HepG2 (cell line): ENCODE data around the gene UCKL1. TPM values are rescaled to one million over a fixed set of nuclear protein-coding genes. Genes with fewer than 3 reads are reported as not detected.

Experiments
- CCDC6 ChIP-seq: sonication (generic); formaldehyde crosslinking; IDR thresholded peaks from 2 replicates; pipeline ENCODE4 v1.8.1; 2022; ENCODE audit warnings: mild to moderate bottlenecking, missing genetic modification reagents, moderate library complexity
- ELF3 ChIP-seq: IDR thresholded peaks from 2 replicates; pipeline ENCODE4 v1.6.1; 2016; ENCODE audit warnings: missing genetic modification reagents, missing compliant biosample characterization
- ESRRA ChIP-seq: sonication (generic); formaldehyde crosslinking; IDR thresholded peaks from 2 replicates; pipeline ENCODE4 v1.5.1; 2020; ENCODE audit warnings: mild to moderate bottlenecking, low read depth, missing genetic modification reagents
- FOXJ3 ChIP-seq: sonication (generic); formaldehyde crosslinking; IDR thresholded peaks from 2 replicates; pipeline ENCODE4 v1.4.0; 2020; ENCODE audit warnings: missing genetic modification reagents, mild to moderate bottlenecking, borderline replicate concordance
- HCFC1 ChIP-seq: fragments of 150-350 bp; IDR thresholded peaks from 2 replicates; pipeline ENCODE4 v1.6.1; 2014; ENCODE audit warnings: low read depth, low read length
- HNF4A ChIP-seq: sonication (generic); formaldehyde crosslinking; IDR thresholded peaks from 2 replicates; pipeline ENCODE4 v1.4.0; 2020; ENCODE audit warnings: missing genetic modification reagents
- NAIF1 ChIP-seq: sonication (generic); formaldehyde crosslinking; IDR thresholded peaks from 2 replicates; pipeline ENCODE4 v1.5.0; 2020; ENCODE audit warnings: mild to moderate bottlenecking, missing genetic modification reagents, borderline replicate concordance
- PHF8 ChIP-seq: sonication (generic); formaldehyde crosslinking; IDR thresholded peaks from 2 replicates; pipeline ENCODE4 v1.5.0; 2020; ENCODE audit warnings: missing genetic modification reagents
- RBM39 ChIP-seq: fragments of 200-400 bp; formaldehyde crosslinking; IDR thresholded peaks from one replicate; pipeline ENCODE4 v1.6.1; 2018; ENCODE audit warnings: antibody characterized with exemption, mild to moderate bottlenecking, low read depth, low read length; ENCODE audit not compliant: poor library complexity, severe bottlenecking
- ZNF143 ChIP-seq: sonication (generic); formaldehyde crosslinking; IDR thresholded peaks from 2 replicates; pipeline ENCODE4 v1.4.0; 2020; ENCODE audit warnings: missing genetic modification reagents
- ZNF441 ChIP-seq: sonication (generic); formaldehyde crosslinking; IDR thresholded peaks from 2 replicates; pipeline ENCODE4 v1.7.0; 2021; ENCODE audit warnings: missing genetic modification reagents, borderline replicate concordance
- ZNF550 ChIP-seq: sonication (generic); formaldehyde crosslinking; IDR thresholded peaks from 2 replicates; pipeline ENCODE4 v1.4.0; 2020; ENCODE audit warnings: mild to moderate bottlenecking, missing genetic modification reagents, borderline replicate concordance
- ZNF780A ChIP-seq: sonication (generic); formaldehyde crosslinking; IDR thresholded peaks from 2 replicates; pipeline ENCODE4 v1.8.0; 2022; ENCODE audit warnings: mild to moderate bottlenecking, missing genetic modification reagents, moderate library complexity
- polyA plus RNA-seq, 8 experiments: library from polyadenylated mRNA; depleted of rRNA in 3 of 8; stranded (reverse) in 7 of 8; unstranded in 1 of 8; fragments of >200 nt; fragmentation: Illumina TruSeq in 4 of 8; extraction: Trizol in 4 of 8; gene quantifications; 2 replicates each; pipeline versions ENCODE4 v1.2.1 to v1.2.3, GENCODE V29; 2011 to 2016; ENCODE audit warnings: low read depth in 4 of 8, missing spikeins in 1 of 8, mixed read lengths in 1 of 8; ENCODE audit not compliant: insufficient read depth in 1 of 8
- total RNA-seq, 5 experiments: library from RNA; depleted of rRNA; stranded (reverse); fragments of >200 nt; fragmentation: Illumina TruSeq; extraction: Trizol; gene quantifications; 2 replicates each; pipeline ENCODE4 v1.2.3, GENCODE V29; 2016; ENCODE audit warnings: low read depth in 1 of 5
- TF ChIP-seq, protein P1 (sequence below): sonication (generic); formaldehyde crosslinking; conservative IDR thresholded peaks from 2 replicates; pipeline ENCODE4 v1.4.0; 2020; ENCODE audit warnings: missing genetic modification reagents
- TF ChIP-seq, protein P2 (sequence below): sonication (generic); formaldehyde crosslinking; IDR thresholded peaks from 2 replicates; pipeline ENCODE4 v1.4.0; 2020; ENCODE audit warnings: low read depth, missing genetic modification reagents
- TF ChIP-seq, protein P3 (sequence below): sonication (generic); formaldehyde crosslinking; IDR thresholded peaks from 2 replicates; pipeline ENCODE4 v1.5.0; 2020; ENCODE audit warnings: missing genetic modification reagents, mild to moderate bottlenecking, borderline replicate concordance
- TF ChIP-seq, protein P4 (sequence below): sonication (generic); formaldehyde crosslinking; IDR thresholded peaks from 2 replicates; pipeline ENCODE4 v1.5.1; 2020; ENCODE audit warnings: missing genetic modification reagents, mild to moderate bottlenecking, borderline replicate concordance
- TF ChIP-seq, protein P5 (sequence below): sonication (generic); formaldehyde crosslinking; IDR thresholded peaks from 2 replicates; pipeline ENCODE4 v1.8.0; 2022; ENCODE audit warnings: missing genetic modification reagents, mild to moderate bottlenecking, inconsistent platforms, borderline replicate concordance

The UCKL1 gene
- total and polyA plus RNA-seq, 2 of the 13 experiments (the other 11 are each of a cell fraction or from before 2014, with no cell fraction given), result 50.2 to 126 TPM

DNA sequence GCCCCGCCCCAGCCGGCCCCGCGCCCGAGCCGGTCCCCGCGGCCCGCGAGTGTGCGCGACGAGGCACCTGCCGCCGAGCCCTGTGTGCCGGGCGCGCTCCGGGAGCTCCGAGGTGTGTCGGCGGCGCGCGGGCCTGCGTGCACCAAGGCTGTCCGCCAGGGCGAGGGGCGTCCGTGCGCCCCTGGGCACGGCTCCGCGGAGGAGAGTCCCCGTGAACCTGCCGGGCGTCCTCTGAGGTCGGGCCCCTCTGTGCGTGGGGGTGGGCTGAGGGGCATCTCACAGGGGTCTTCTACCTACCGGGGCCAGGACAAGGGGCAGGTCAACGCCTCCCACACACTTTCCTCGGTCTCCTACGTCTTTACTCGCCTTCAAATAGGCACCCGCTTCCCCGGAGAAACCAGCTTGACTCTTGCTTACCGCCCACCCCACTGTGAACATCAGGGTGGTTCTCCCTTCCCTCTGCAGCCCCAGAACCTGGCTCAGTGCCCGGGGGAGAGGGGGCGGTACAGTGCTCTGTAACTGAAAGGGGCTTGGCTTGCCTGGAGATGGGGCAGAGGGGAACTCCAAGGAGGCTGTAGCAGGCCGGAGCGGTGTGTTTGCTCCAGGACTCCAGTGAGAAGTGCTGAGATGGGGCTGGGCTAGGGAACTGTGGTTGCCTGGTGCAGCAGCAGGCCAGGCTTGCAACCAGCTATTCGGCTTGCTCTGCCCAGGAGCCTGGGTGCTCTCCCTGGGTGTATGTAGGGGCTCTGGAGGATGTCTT is 23.5 kb upstream of the UCKL1 start, which contains the start of gene SAMD10 (continued):
- TF ChIP-seq, protein P1, sequence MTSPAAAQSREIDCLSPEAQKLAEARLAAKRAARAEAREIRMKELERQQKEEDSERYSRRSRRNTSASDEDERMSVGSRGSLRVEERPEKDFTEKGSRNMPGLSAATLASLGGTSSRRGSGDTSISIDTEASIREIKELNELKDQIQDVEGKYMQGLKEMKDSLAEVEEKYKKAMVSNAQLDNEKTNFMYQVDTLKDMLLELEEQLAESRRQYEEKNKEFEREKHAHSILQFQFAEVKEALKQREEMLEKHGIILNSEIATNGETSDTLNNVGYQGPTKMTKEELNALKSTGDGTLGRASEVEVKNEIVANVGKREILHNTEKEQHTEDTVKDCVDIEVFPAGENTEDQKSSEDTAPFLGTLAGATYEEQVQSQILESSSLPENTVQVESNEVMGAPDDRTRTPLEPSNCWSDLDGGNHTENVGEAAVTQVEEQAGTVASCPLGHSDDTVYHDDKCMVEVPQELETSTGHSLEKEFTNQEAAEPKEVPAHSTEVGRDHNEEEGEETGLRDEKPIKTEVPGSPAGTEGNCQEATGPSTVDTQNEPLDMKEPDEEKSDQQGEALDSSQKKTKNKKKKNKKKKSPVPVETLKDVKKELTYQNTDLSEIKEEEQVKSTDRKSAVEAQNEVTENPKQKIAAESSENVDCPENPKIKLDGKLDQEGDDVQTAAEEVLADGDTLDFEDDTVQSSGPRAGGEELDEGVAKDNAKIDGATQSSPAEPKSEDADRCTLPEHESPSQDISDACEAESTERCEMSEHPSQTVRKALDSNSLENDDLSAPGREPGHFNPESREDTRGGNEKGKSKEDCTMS (CRISPR knock-in tag), result no peak
- TF ChIP-seq ELF3 (CRISPR knock-in tag) (peak; percentile 23; the same call in 1 of the 2 replicates), NAIF1 (no peak), RBM39 (no peak), ZNF143 (CRISPR knock-in tag) (peak; percentile 13; the same call in 1 of the 2 replicates), ZNF780A (CRISPR knock-in tag) (0 out of 2 replicates have a peak, but pooled peaks have one; percentile 48), PHF8 (CRISPR knock-in tag) (peak; percentile 67; the same call in 1 of the 2 replicates), HNF4A (CRISPR knock-in tag) (no peak), HCFC1 (no peak), ZNF550 (peak; percentile 90; the same call in 1 of the 2 replicates), ESRRA (CRISPR knock-in tag) (no peak), FOXJ3 (CRISPR knock-in tag) (no peak), ZNF441 (CRISPR knock-in tag) (no peak), CCDC6 (CRISPR knock-in tag) (no peak; the same call in 1 of the 2 replicates)
- TF ChIP-seq, protein P2, sequence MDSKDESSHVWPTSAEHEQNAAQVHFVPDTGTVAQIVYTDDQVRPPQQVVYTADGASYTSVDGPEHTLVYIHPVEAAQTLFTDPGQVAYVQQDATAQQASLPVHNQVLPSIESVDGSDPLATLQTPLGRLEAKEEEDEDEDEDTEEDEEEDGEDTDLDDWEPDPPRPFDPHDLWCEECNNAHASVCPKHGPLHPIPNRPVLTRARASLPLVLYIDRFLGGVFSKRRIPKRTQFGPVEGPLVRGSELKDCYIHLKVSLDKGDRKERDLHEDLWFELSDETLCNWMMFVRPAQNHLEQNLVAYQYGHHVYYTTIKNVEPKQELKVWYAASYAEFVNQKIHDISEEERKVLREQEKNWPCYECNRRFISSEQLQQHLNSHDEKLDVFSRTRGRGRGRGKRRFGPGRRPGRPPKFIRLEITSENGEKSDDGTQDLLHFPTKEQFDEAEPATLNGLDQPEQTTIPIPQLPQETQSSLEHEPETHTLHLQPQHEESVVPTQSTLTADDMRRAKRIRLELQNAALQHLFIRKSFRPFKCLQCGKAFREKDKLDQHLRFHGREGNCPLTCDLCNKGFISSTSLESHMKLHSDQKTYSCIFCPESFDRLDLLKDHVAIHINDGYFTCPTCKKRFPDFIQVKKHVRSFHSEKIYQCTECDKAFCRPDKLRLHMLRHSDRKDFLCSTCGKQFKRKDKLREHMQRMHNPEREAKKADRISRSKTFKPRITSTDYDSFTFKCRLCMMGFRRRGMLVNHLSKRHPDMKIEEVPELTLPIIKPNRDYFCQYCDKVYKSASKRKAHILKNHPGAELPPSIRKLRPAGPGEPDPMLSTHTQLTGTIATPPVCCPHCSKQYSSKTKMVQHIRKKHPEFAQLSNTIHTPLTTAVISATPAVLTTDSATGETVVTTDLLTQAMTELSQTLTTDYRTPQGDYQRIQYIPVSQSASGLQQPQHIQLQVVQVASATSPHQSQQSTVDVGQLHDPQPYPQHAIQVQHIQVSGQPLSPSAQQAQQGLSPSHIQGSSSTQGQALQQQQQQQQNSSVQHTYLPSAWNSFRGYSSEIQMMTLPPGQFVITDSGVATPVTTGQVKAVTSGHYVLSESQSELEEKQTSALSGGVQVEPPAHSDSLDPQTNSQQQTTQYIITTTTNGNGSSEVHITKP (CRISPR knock-in tag), result no peak
- TF ChIP-seq, protein P3, sequence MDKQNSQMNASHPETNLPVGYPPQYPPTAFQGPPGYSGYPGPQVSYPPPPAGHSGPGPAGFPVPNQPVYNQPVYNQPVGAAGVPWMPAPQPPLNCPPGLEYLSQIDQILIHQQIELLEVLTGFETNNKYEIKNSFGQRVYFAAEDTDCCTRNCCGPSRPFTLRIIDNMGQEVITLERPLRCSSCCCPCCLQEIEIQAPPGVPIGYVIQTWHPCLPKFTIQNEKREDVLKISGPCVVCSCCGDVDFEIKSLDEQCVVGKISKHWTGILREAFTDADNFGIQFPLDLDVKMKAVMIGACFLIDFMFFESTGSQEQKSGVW, result no peak
- TF ChIP-seq, protein P4, sequence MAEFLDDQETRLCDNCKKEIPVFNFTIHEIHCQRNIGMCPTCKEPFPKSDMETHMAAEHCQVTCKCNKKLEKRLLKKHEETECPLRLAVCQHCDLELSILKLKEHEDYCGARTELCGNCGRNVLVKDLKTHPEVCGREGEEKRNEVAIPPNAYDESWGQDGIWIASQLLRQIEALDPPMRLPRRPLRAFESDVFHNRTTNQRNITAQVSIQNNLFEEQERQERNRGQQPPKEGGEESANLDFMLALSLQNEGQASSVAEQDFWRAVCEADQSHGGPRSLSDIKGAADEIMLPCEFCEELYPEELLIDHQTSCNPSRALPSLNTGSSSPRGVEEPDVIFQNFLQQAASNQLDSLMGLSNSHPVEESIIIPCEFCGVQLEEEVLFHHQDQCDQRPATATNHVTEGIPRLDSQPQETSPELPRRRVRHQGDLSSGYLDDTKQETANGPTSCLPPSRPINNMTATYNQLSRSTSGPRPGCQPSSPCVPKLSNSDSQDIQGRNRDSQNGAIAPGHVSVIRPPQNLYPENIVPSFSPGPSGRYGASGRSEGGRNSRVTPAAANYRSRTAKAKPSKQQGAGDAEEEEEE (CRISPR knock-in tag), result no peak
- TF ChIP-seq, protein P5, sequence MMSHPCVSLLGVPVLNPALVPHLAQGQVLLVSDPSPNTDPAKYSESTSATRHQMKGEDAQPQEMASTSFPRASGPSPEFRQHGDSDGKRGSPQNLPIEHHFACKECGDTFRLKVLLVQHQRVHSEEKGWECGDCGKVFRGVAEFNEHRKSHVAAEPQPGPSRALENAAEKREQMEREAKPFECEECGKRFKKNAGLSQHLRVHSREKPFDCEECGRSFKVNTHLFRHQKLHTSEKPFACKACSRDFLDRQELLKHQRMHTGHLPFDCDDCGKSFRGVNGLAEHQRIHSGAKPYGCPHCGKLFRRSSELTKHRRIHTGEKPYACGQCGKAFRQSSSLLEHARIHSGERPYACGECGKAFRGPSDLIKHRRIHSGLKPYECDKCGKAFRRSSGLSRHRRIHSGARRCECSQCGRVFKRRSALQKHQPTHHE (CRISPR knock-in tag), result no peak
